ENCODE data around the gene ATG4B. TPM values are rescaled to one million over a fixed set of nuclear protein-coding genes. Genes with fewer than 3 reads are reported as not detected.

Gene ATG4B
- total RNA-seq, 1 donor from 2014 or later: 120 TPM

DNA sequence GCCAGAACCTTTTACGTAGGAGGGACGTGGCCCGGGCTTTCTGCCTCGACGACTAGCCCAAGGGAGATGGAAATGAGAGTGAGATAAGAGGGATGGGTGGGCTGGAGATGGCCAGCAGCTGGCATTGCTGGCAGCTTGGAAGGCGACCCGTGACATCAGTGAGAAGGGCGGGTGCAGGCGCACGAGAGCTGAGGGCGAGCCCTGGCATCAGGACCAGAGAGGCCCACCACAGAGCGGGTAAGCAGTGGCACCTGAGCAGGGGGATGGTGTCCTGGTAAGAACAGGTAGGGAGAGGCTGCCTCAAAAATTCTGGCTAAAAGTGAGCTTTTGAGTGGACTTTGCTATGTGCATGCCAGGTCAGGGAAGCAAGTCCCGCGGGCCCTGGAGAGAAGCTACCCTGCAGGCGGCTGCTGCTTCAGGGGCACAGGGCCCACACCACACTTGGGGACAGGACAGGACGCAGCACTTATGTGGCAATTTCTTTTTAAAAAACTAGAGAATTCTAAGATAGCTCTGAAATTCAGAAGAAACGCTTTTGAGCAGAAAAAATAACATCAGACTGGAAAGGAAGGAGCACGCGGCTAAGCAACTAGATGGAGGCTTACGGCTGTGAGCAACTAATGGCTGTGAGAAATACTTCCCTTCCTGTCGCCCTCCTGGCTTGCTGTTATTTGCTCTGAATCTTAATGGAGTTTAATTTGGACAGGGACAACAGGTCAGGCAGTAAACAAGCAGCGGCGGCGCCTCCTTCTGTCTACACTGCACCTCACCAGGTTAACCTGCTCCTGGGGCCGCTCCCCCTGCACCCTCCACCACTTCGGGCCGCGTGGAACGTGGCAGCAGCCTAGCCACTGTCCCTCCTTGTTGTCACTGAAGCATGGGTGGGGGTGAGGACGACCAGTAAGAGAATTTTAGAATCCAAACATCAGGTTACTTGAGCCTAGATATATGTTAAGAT is 21.0 kb upstream of the ATG4B start:
- H3K36me3 ChIP-seq (ENCODE audit: control insufficient read depth, insufficient read depth, low read length): peaks cover 3% of the 10 kb centered on the region
- no peaks in the 10 kb centered on the region for H3K27me3 ChIP-seq (ENCODE audit: control insufficient read depth, insufficient read depth, low read length)
- no peak for DNase-seq (ENCODE audit: low read depth)
- H3K4me3 ChIP-seq (ENCODE audit: low read depth, low read length): no peak overlapping the region
- TF ChIP-seq, protein P1, sequence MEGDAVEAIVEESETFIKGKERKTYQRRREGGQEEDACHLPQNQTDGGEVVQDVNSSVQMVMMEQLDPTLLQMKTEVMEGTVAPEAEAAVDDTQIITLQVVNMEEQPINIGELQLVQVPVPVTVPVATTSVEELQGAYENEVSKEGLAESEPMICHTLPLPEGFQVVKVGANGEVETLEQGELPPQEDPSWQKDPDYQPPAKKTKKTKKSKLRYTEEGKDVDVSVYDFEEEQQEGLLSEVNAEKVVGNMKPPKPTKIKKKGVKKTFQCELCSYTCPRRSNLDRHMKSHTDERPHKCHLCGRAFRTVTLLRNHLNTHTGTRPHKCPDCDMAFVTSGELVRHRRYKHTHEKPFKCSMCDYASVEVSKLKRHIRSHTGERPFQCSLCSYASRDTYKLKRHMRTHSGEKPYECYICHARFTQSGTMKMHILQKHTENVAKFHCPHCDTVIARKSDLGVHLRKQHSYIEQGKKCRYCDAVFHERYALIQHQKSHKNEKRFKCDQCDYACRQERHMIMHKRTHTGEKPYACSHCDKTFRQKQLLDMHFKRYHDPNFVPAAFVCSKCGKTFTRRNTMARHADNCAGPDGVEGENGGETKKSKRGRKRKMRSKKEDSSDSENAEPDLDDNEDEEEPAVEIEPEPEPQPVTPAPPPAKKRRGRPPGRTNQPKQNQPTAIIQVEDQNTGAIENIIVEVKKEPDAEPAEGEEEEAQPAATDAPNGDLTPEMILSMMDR (IDR thresholded peaks at IDR 0.05; ENCODE audit: insufficient read depth, low read length, poor library complexity, severe bottlenecking): no peak

DNA sequence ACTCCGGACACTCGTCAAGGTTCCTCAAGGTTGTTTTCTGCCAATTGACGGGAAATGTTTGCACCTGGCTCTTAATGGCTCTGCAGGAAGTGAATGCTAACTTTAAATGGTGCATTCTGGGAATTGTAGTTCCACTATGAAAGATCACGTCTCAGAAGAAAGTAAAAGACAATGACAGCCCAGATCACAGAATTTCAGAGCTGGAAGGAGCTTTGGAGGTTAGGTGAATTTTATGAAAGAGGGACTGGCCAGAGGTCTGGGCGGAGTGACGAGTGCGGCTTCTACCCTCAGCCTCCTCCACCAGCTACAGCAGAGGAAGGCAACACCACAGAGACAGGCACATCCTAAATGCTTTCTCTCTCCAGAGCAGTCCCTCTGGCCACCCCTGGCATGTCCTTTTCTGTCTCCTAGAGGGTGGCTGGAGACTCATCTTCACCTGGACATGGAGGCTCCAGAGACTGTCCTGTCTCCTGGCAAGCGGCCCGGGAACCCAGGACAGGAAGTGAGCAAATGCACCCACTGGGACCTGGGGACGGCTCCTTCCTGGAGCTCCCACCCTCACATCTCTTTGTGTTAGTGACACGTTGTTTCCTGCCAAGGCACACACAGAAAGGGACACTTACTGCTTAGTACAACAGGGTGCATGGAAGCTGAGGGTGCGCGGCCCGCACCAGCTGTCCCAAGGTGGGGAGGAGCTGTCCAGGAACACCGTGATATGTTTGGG is 19.9 kb upstream of the ATG4B start:
- Histone ChIP-seq H3K36me3 (ENCODE audit: control insufficient read depth, insufficient read depth, low read length) (peaks cover 3% of the 10 kb centered on the region), H3K4me3 (ENCODE audit: low read depth, low read length) (no peak overlapping the region), H3K27me3 (ENCODE audit: control insufficient read depth, insufficient read depth, low read length) (no peaks in the 10 kb centered on the region)
- DNase-seq (ENCODE audit: low read depth): no peak
- TF ChIP-seq, protein P1 (IDR thresholded peaks at IDR 0.05; ENCODE audit: insufficient read depth, low read length, poor library complexity, severe bottlenecking): no peak

DNA sequence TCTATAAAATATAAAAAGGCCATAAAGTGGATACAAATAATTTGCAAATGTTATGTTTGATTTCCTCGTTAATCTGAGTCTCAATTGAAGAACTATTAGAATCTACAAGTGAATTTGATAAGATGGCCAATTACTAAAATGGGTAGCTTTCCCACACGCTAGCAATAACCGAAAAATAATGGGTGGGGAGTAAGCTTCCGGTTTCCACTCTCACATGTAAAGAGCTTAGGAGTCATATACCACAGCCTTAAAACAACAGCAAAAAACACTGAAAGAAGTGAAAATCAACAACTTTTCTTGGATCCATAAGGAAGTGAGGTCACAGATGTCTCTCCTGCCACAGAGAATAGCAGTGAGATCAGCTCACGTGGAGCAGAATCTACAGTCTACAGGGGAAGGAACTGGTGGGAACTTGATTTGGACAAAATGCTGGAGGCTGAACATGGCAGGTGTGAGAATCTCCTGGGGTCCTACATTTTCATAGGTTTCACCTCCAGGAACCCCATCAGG is 19.1 kb upstream of the ATG4B start:
- no peaks in the 10 kb centered on the region for H3K27me3 ChIP-seq (ENCODE audit: control insufficient read depth, insufficient read depth, low read length)
- DNase-seq (ENCODE audit: low read depth): no peak
- H3K4me3 ChIP-seq (ENCODE audit: low read depth, low read length): no peak overlapping the region
- TF ChIP-seq, protein P1 (IDR thresholded peaks at IDR 0.05; ENCODE audit: insufficient read depth, low read length, poor library complexity, severe bottlenecking): no peak
- peaks cover 3% of the 10 kb centered on the region for H3K36me3 ChIP-seq (ENCODE audit: control insufficient read depth, insufficient read depth, low read length)

DNA sequence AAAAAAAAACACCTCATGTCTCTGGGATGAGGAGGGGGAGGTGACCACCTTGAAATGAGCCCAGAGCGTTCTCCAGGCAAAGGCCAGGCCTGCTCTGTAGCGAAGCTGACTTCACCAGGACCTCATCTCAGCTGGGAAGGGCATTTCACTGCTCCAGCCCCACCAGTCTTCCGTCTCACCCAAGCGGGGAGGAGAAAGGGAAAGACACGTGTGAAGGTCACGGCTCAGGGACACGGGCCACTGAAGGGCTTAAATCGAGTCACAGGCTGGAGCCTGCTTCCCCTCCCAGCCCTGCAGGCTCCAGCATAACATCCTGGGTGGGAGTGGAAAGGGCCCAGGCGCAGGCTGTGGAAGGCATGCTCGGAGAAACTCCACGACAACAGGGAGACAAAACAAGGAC is 18.7 kb upstream of the ATG4B start:
- TF ChIP-seq, protein P1 (IDR thresholded peaks at IDR 0.05; ENCODE audit: insufficient read depth, low read length, poor library complexity, severe bottlenecking): no peak
- H3K27me3 ChIP-seq (ENCODE audit: control insufficient read depth, insufficient read depth, low read length): no peaks in the 10 kb centered on the region
- H3K36me3 ChIP-seq (ENCODE audit: control insufficient read depth, insufficient read depth, low read length): peaks cover 3% of the 10 kb centered on the region
- no peak for DNase-seq (ENCODE audit: low read depth)
- H3K4me3 ChIP-seq (ENCODE audit: low read depth, low read length): no peak overlapping the region

DNA sequence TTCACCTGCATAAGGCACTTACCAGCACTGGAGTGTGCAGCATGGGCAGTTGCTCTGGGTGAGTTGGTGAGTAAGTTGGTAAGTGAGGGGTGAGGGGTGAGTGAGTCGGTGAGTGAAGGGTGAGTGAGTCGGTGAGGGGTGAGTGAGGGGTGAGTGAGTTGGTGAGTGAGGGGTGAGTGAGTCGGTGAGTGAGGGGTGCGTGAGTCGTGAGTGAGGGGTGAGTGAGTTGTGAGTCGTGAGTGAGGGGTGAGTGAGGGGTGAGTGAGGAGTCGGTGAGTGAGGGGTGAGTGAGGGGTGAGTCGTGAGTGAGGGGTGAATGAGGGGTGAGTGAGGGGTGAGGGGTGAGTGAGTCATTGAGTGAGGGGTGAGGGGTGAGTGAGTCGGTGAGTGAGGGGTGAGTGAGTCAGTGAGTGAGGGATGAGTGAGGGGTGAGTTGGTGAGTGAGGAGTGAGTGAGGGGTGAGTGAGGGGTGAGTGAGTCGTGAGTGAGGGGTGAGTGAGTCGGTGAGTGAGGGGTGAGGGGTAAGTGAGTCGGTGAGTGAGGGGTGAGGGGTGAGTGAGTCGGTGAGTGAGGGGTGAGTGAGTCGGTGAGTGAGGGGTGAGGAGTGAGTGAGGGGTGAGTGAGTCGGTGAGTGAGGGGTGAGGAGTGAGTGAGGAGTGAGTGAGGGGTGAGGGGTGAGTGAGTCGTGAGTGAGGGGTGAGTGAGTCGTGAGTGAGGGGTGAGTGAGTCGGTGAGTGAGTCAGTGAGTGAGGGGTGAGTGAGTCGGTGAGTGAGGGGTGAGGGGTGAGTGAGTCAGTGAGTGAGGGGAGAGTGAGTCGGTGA is 17.7 kb upstream of the ATG4B start:
- peaks cover 3% of the 10 kb centered on the region for H3K36me3 ChIP-seq (ENCODE audit: control insufficient read depth, insufficient read depth, low read length)
- DNase-seq (ENCODE audit: low read depth): no peak
- TF ChIP-seq, protein P1 (IDR thresholded peaks at IDR 0.05; ENCODE audit: insufficient read depth, low read length, poor library complexity, severe bottlenecking): no peak
- H3K27me3 ChIP-seq (ENCODE audit: control insufficient read depth, insufficient read depth, low read length): no peaks in the 10 kb centered on the region
- H3K4me3 ChIP-seq (ENCODE audit: low read depth, low read length): no peak overlapping the region
